ENCODE measurements around the gene ADIPOR1. TPM values are rescaled to one million over a fixed set of nuclear protein-coding genes. Genes with fewer than 3 reads are reported as not detected.
A peak's percentile ranks its signal among the peaks of the same experiment; 100 is the strongest.
"Not testable (repeated sequence)": the region's sequence is repeated elsewhere in the genome, so short reads cannot be mapped to it uniquely, and the experiment has no call there.

The ADIPOR1 gene, protein sequence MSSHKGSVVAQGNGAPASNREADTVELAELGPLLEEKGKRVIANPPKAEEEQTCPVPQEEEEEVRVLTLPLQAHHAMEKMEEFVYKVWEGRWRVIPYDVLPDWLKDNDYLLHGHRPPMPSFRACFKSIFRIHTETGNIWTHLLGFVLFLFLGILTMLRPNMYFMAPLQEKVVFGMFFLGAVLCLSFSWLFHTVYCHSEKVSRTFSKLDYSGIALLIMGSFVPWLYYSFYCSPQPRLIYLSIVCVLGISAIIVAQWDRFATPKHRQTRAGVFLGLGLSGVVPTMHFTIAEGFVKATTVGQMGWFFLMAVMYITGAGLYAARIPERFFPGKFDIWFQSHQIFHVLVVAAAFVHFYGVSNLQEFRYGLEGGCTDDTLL
- polyA plus RNA-seq = 10 to 100 TPM; 48.5 to 77.7 (median 53.8) TPM
- long read RNA-seq, donor 1 = 0 reads
- long read RNA-seq, donor 2, transcript ADIPOR1-201 (8 exons, 2,177 nt) = major isoform, 14 of 15 reads
- long read RNA-seq, donor 2, partial matches to known transcripts = 0 of 15 reads
- long read RNA-seq, donor 2, other reads (novel, unspliced or antisense) = 0 of 15 reads
- long read RNA-seq, donor 3, transcript ADIPOR1-201 (8 exons, 2,177 nt) = major isoform, 15 of 16 reads
- long read RNA-seq, donor 3, partial matches to known transcripts = 0 of 16 reads
- long read RNA-seq, donor 3, other reads (novel, unspliced or antisense) = 0 of 16 reads
- long read RNA-seq, donor 4 = 0 reads
- long read RNA-seq, donor 5, partial matches to known transcripts = 0 of 3 reads
- long read RNA-seq, donor 5, other reads (novel, unspliced or antisense) = 0 of 3 reads
- long read RNA-seq, donor 6, transcript ADIPOR1-201 (8 exons, 2,177 nt) = major isoform, 23 of 24 reads
- long read RNA-seq, donor 6, partial matches to known transcripts = 0 of 24 reads
- long read RNA-seq, donor 6, other reads (novel, unspliced or antisense) = 0 of 24 reads
- long read RNA-seq, donor 7 = 0 reads
- long read RNA-seq, donor 8, transcript ADIPOR1-201 (8 exons, 2,177 nt) = major isoform, 5 of 7 reads
- long read RNA-seq, donor 8, partial matches to known transcripts = 0 of 7 reads
- long read RNA-seq, donor 8, other reads (novel, unspliced or antisense) = 0 of 7 reads
- long read RNA-seq, donor 9, partial matches to known transcripts = 0 of 3 reads
- long read RNA-seq, donor 9, other reads (novel, unspliced or antisense) = 0 of 3 reads
- long read RNA-seq, donor 10, transcript ADIPOR1-201 (8 exons, 2,177 nt) = major isoform, 26 of 32 reads
- long read RNA-seq, donor 10, partial matches to known transcripts = 5 of 32 reads
- long read RNA-seq, donor 10, other reads (novel, unspliced or antisense) = 0 of 32 reads

DNA sequence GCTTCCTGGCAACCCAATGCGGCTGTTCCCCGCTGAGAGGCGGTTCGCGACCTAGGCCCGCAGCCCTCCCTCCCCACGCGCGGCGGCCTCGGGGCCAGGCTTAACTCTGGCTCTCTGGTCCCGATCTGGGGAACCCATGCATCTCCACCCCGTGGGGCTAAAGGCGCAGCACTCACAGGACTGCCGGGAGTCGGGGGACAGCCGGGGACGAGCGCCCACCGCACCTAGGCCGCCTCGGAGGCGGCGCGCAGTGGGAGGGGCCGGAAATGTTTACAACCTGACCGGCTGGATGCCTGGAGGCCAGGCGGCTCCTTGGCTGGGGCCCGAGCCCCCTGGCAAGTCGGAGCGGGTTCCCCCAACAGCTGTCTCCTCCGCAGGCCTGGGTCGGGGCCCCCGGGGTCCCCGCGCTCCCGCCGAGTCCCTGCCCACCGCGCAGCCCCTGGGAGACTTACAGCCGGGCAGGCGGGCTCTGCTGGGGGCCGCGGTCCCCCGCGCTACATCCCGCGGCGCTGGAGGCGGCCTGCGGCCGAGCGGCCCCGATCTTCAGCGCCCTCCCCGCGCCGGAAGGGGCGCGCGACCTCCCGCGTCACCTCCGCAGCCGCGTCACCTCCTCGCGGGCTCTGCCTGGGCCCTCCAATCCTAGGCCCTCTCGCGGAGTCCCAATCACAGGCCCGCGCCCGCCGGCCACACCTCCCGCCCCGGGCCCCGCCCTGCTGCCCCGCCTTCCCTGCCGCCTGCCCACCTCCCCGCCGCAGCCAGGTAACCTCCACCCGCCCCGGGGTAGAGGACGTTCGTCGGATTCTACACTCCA is at the start of gene ADIPOR1:
Gene ADIPOR1 (minus strand): TSS at position 580 of the 811 bp plus-strand sequence. CDS start 7,242 bp downstream, outside the sequence.
- H3K27ac ChIP-seq (ENCODE audit: low read depth in 1 of 3, low read length in 2 of 3) = peak within 1 kb of the TSS; percentile 87 to 93 (median 88)
- peaks cover 0 to 12% (median 8%) of the 10 kb centered on the region in 3 donors for H3K4me1 ChIP-seq (ENCODE audit: control insufficient read depth in 3 of 3, insufficient read depth in 2 of 3, low read depth in 1 of 3, low read length in 2 of 3)
- peaks cover 0 to 12% (median 0%) of the 10 kb centered on the region in 3 donors for H3K36me3 ChIP-seq (ENCODE audit: control insufficient read depth in 3 of 3, insufficient read depth in 2 of 3, low read depth in 1 of 3, low read length in 3 of 3)
- no peaks in the 10 kb centered on the region for H3K27me3 ChIP-seq (ENCODE audit: control insufficient read depth in 3 of 3, insufficient read depth in 3 of 3, low read length in 3 of 3)
- H3K4me3 ChIP-seq (ENCODE audit: low read depth in 1 of 3, low read length in 3 of 3) = peak within 1 kb of the TSS; percentile 83 to 99 (median 98)
- no peaks in the 10 kb centered on the region for H3K9me3 ChIP-seq (ENCODE audit: control insufficient read depth in 2 of 2, insufficient read depth in 1 of 2, low read depth in 1 of 2, low read length in 1 of 2)
- FAIRE-seq (no peak), DNase-seq (peak; percentile 91 to 96)
- WGBS, 3 donors = 0 to 1% (median 1%) methylated on average over 52 to 86 of the region's 86 CpGs

DNA sequence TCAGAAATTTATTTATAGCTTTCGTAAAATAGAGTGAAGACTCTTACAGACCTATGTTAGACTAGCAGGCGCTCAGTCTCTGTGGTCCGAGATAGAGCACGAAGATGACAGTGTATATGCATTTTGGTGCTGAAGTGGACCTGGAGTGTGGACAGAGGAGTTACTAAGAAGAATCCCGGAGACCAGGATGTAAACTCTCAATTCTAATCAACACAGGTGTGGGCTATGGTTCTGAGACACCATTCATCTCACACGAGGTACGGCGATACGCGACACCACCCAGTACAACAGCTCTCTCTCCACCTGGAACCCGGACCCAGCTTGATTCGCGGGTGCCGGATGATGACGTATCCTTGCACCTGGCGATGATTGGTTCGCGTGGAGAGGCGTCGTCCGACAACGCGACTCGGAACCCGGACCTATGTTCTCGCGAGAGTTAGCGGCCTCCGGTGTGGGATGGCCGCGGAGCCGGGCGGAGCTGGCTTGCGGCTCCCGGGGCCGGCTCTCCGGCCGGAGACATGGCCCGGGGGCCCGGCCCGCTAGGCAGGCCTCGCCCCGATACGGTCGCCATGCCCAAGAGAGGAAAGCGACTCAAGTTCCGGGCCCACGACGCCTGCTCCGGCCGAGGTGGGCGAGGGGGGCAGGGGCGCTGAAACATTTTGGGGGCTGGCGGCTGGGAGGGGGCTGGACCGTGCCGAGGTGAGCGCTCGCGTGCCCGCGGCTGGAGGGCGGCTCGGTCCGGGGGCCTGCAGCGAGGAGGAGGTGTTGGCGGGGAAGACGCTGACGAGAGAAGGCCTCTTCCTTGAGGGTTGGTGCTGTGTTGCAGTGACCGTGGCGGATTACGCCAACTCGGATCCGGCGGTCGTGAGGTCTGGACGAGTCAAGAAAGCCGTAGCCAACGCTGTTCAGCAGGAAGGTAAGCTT is 49.1 kb upstream of the ADIPOR1 start, which contains the start of gene TMEM183A:
Gene TMEM183A (plus strand): TSS at position 427 of the 924 bp plus-strand sequence. CDS start 92 bp downstream, at position 519.
- H3K4me1 ChIP-seq (ENCODE audit: control insufficient read depth in 3 of 3, insufficient read depth in 2 of 3, low read depth in 1 of 3, low read length in 2 of 3) = peaks cover 0 to 15% (median 12%) of the 10 kb centered on the region in 3 donors
- FAIRE-seq (no peak), DNase-seq (peak; percentile 98 to 99)
- peaks cover 0 to 11% (median 5%) of the 10 kb centered on the region in 3 donors for H3K36me3 ChIP-seq (ENCODE audit: control insufficient read depth in 3 of 3, insufficient read depth in 2 of 3, low read depth in 1 of 3, low read length in 3 of 3)
- 0% methylated on average over 63 to 78 of the region's 78 CpGs for WGBS, 3 donors
- H3K27ac ChIP-seq (ENCODE audit: low read depth in 1 of 3, low read length in 2 of 3) = peak within 1 kb of the TSS; percentile 88 to 95 (median 91)
- H3K4me3 ChIP-seq (ENCODE audit: low read depth in 1 of 3, low read length in 3 of 3) = peak within 1 kb of the TSS; percentile 58 to 97 (median 91)
- H3K9me3 ChIP-seq (ENCODE audit: control insufficient read depth in 2 of 2, insufficient read depth in 1 of 2, low read depth in 1 of 2, low read length in 1 of 2) = peaks cover 0 to 3% of the 10 kb centered on the region in 2 donors
- no peaks in the 10 kb centered on the region for H3K27me3 ChIP-seq (ENCODE audit: control insufficient read depth in 3 of 3, insufficient read depth in 3 of 3, low read length in 3 of 3)

DNA sequence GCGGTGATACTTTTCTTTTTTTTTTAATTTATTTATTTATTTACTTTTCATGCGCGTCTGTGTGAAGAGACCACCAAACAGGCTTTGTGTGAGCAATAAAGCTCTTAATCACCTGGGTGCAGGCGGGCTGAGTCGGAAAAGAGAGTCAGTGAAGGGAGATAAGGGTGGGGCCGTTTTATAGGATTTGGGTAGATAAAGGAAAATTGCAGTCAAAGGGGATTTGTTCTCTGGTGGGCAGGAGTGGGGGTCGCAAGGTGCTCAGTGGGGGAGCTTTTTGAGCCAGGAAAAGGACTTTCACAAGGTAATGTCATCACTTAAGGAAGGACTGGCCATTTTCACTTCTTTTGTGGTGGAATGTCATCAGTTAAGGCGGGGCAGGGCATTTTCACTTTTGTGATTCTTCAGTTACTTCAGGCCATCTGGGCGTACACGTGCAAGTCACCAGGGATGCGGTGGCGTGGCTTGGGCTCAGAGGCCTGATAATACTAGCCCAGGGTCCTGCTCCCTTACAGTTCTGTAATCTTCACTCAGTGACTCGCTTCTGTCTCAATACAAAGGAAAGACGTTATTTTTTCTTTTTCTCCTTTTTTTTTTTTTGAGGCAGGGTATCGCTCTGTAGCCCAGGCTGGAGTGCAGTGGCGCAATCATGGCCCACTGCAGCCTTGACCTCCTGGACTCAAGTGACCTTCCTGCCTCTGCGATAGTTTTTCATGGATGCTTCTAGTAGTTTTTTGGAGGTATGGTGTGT is 47.5 kb upstream of the ADIPOR1 start:
- Histone ChIP-seq H3K27ac (ENCODE audit: low read depth in 1 of 3, low read length in 2 of 3) (peak overlapping the region in 2 of 3 donors; percentile 87 to 88), H3K4me1 (ENCODE audit: control insufficient read depth in 3 of 3, insufficient read depth in 2 of 3, low read depth in 1 of 3, low read length in 2 of 3) (peaks cover 0 to 15% (median 12%) of the 10 kb centered on the region in 3 donors)
- WGBS, 3 donors = 58 to 64% (median 64%) methylated on average over 17 of the region's 17 CpGs
- H3K27me3 ChIP-seq (ENCODE audit: control insufficient read depth in 3 of 3, insufficient read depth in 3 of 3, low read length in 3 of 3); H3K4me3 ChIP-seq (ENCODE audit: low read depth in 1 of 3, low read length in 3 of 3); FAIRE-seq; H3K9me3 ChIP-seq (ENCODE audit: control insufficient read depth in 2 of 2, insufficient read depth in 1 of 2, low read depth in 1 of 2, low read length in 1 of 2); H3K36me3 ChIP-seq (ENCODE audit: control insufficient read depth in 3 of 3, insufficient read depth in 2 of 3, low read depth in 1 of 3, low read length in 3 of 3): not testable (repeated sequence)
- peak in 1 of 2 donors; percentile 28 for DNase-seq

DNA sequence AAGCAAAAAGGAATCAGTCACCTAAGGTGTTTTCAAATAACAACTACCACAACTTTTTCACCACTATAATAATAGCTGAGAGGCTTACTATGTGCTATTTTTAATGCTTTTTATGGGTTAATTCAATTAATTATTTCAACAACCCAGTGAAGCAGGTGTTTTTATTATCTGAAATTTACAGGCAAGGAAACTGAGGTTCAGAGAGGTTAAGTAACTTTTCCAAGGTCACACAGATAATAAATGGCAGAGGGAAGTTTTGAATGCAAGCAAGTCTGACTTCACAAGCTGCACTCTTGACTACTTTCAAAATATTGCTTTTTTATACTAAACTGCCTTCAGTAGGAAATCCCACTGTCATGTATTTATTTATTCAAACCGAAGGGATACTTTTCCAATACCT is 44.8 kb upstream of the ADIPOR1 start:
- WGBS, 3 donors = 79 to 92% (median 86%) methylated on average over 1 of the region's 1 CpG
- no peaks in the 10 kb centered on the region for H3K36me3 ChIP-seq (ENCODE audit: control insufficient read depth in 3 of 3, insufficient read depth in 2 of 3, low read depth in 1 of 3, low read length in 3 of 3)
- H3K27me3 ChIP-seq (ENCODE audit: control insufficient read depth in 3 of 3, insufficient read depth in 3 of 3, low read length in 3 of 3) = no peaks in the 10 kb centered on the region
- H3K4me3 ChIP-seq (ENCODE audit: low read depth in 1 of 3, low read length in 3 of 3) = no peak overlapping the region
- FAIRE-seq (no peak), DNase-seq (no peak)
- H3K27ac ChIP-seq (ENCODE audit: low read depth in 1 of 3, low read length in 2 of 3) = no peak overlapping the region
- H3K4me1 ChIP-seq (ENCODE audit: control insufficient read depth in 3 of 3, insufficient read depth in 2 of 3, low read depth in 1 of 3, low read length in 2 of 3) = peaks cover 0 to 8% (median 0%) of the 10 kb centered on the region in 3 donors
- no peaks in the 10 kb centered on the region for H3K9me3 ChIP-seq (ENCODE audit: control insufficient read depth in 2 of 2, insufficient read depth in 1 of 2, low read depth in 1 of 2, low read length in 1 of 2)

DNA sequence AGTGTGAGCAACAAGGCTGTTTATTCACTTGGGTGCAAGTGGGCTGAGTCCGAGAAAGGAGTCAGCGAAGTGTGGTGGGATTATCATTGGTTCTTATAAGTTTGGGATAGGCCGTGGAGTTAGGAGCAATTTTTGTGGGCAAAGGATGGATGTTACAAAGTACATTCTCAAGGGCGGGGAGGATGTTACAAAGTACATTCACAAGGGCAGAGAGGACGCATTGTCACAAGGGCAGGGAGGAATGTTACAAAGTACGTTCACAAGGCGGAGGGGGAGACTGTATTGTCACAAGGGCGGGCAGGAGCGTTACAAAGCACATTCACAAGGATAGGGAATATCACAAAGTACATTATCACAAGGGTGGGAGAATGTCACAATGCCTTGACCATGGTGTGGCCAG is 43.9 kb upstream of the ADIPOR1 start:
- DNase-seq (peak in 1 of 2 donors; percentile 13), FAIRE-seq (no peak)
- no peaks in the 10 kb centered on the region for H3K36me3 ChIP-seq (ENCODE audit: control insufficient read depth in 3 of 3, insufficient read depth in 2 of 3, low read depth in 1 of 3, low read length in 3 of 3)
- WGBS, 3 donors = 41 to 71% (median 66%) methylated on average over 9 of the region's 9 CpGs
- no peaks in the 10 kb centered on the region for H3K9me3 ChIP-seq (ENCODE audit: control insufficient read depth in 2 of 2, insufficient read depth in 1 of 2, low read depth in 1 of 2, low read length in 1 of 2)
- peaks cover 0 to 2% (median 0%) of the 10 kb centered on the region in 3 donors for H3K27me3 ChIP-seq (ENCODE audit: control insufficient read depth in 3 of 3, insufficient read depth in 3 of 3, low read length in 3 of 3)
- peaks cover 0 to 8% (median 0%) of the 10 kb centered on the region in 3 donors for H3K4me1 ChIP-seq (ENCODE audit: control insufficient read depth in 3 of 3, insufficient read depth in 2 of 3, low read depth in 1 of 3, low read length in 2 of 3)
- no peak overlapping the region for H3K27ac ChIP-seq (ENCODE audit: low read depth in 1 of 3, low read length in 2 of 3)
- no peak overlapping the region for H3K4me3 ChIP-seq (ENCODE audit: low read depth in 1 of 3, low read length in 3 of 3)

DNA sequence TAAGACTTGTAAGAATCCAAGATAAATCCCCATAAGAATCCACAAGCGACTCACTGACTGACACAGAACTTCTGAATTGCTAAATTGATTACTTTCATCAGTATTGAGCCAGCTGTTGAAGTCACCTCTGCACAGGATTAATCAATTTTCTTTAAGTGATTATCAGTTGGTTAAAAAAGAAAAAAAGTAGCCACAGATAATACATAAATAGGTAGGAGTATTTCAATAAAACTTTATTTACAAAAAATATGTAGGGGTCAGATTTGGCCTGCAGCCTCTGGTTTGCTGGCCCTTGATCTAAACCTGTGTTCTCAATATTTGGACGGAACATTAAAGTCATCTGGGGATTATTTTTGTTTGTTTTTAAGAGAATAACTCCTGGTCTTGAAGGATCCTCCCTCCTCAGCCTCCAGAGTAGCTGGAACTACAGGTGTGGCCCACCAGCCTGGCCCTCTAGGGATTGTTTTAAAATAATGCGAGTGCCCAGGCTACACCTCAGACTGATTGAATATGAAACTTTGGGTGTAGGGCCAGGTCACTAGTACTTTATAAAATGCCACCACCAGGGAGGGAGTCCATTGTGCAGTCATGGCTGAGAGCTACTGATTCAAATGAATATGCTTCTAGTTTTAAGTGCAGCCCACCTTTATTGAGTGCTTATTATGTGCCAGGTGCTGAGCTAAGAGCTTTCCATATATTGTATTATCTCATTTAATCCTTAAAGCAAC is 42.3 kb upstream of the ADIPOR1 start:
- DNase-seq = no peak

More for the DNA sequence above, 42.3 kb upstream of the ADIPOR1 start:
- Histone ChIP-seq H3K27me3 (ENCODE audit: control insufficient read depth in 3 of 3, insufficient read depth in 3 of 3, low read length in 3 of 3) (peaks cover 0 to 4% (median 0%) of the 10 kb centered on the region in 3 donors), H3K4me1 (ENCODE audit: control insufficient read depth in 3 of 3, insufficient read depth in 2 of 3, low read depth in 1 of 3, low read length in 2 of 3) (no peaks in the 10 kb centered on the region), H3K27ac (ENCODE audit: low read depth in 1 of 3, low read length in 2 of 3) (no peak overlapping the region), H3K9me3 (ENCODE audit: control insufficient read depth in 2 of 2, insufficient read depth in 1 of 2, low read depth in 1 of 2, low read length in 1 of 2) (no peaks in the 10 kb centered on the region), H3K36me3 (ENCODE audit: control insufficient read depth in 3 of 3, insufficient read depth in 2 of 3, low read depth in 1 of 3, low read length in 3 of 3) (no peaks in the 10 kb centered on the region), H3K4me3 (ENCODE audit: low read depth in 1 of 3, low read length in 3 of 3) (no peak overlapping the region)
- no peak for FAIRE-seq
- WGBS, 3 donors = 64 to 80% (median 72%) methylated on average over 3 of the region's 3 CpGs

Data from small intestine (tissue), 16 donors.